Activated CD4-positive, alpha-beta T cell treated with anti-CD3 and anti-CD28 coated beads, Interleukin-2, Interleukin-6, amounts not matched to agents 100 ng/mL and 50 ng/mL, durations not matched to agents 16 hours and 8 hours (primary cell): Measurements from ENCODE around the gene JAM3.

Experiments used
- DNase-seq: peaks from one replicate; pipeline ENCODE4 v3.0.0-alpha.2; 2020

Gene JAM3

GRCh38 chr11:134116210-134116609, 47.3 kb downstream of the JAM3 start:
- DNase-seq, result no peak

- no peak for DNase-seq
These were observed 49.1 kb downstream of the JAM3 start for GRCh38 chr11:134118006-134118405.

- DNase-seq, result peak; percentile 54
These were observed 50.2 kb downstream of the JAM3 start for GRCh38 chr11:134119094-134119493.

GRCh38 chr11:134120143-134120850, 51.4 kb downstream of the JAM3 start:
- no peak for DNase-seq

- DNase-seq, result no peak
These were observed 52.2 kb downstream of the JAM3 start for GRCh38 chr11:134120921-134121526.

- no peak for DNase-seq
These were observed 56.0 kb downstream of the JAM3 start for GRCh38 chr11:134124660-134125451.

- DNase-seq, result no peak
These were observed 56.6 kb downstream of the JAM3 start for GRCh38 chr11:134125507-134125906.

GRCh38 chr11:134126217-134126822, 57.4 kb downstream of the JAM3 start:
- peak; percentile 13 for DNase-seq

GRCh38 chr11:134131628-134132244, 62.9 kb downstream of the JAM3 start:
- DNase-seq, result no peak

- DNase-seq, result no peak
These were observed 63.9 kb downstream of the JAM3 start for GRCh38 chr11:134132808-134133207.

GRCh38 chr11:134134167-134134566, 65.3 kb downstream of the JAM3 start:
- DNase-seq, result no peak

GRCh38 chr11:134138376-134138775, 69.5 kb downstream of the JAM3 start:
- no peak for DNase-seq

- DNase-seq, result no peak
These were observed 70.5 kb downstream of the JAM3 start for GRCh38 chr11:134139303-134139872.

GRCh38 chr11:134139873-134140331, 71.0 kb downstream of the JAM3 start:
- DNase-seq, result peak; percentile 65

- DNase-seq, result no peak
These were observed 72.2 kb downstream of the JAM3 start for GRCh38 chr11:134140961-134141490.

GRCh38 chr11:134142536-134142935, 73.7 kb downstream of the JAM3 start:
- DNase-seq, result no peak

GRCh38 chr11:134143801-134144200, 74.9 kb downstream of the JAM3 start:
- DNase-seq, result no peak

GRCh38 chr11:134144744-134145143, 75.9 kb downstream of the JAM3 start:
- no peak for DNase-seq

- DNase-seq, result no peak
These were observed 76.8 kb downstream of the JAM3 start for GRCh38 chr11:134145715-134146114.

GRCh38 chr11:134146598-134146997, 77.7 kb downstream of the JAM3 start:
- no peak for DNase-seq

- DNase-seq, result no peak
These were observed 80.5 kb downstream of the JAM3 start for GRCh38 chr11:134149371-134149770.

- peak; percentile 29 for DNase-seq
These were observed 81.5 kb downstream of the JAM3 start for GRCh38 chr11:134150195-134150903.
